GM18505 (cell line): ENCODE data around the gene GNAI1.

Experiments
- ATAC-seq: cut with Tn5 transposase; IDR thresholded peaks from one replicate; pipeline ENCODE4 v1.9.1; 2021; ENCODE audit not compliant: unreplicated experiment
- POLR2A ChIP-seq: IDR thresholded peaks from 4 replicates; pipeline ENCODE4 v1.6.1; 2011; ENCODE audit warnings: borderline replicate concordance; ENCODE audit not compliant: insufficient read depth, insufficient read length; ENCODE audit errors: extremely low read depth

Gene GNAI1

GRCh38 chr7:80247144-80247543, 112.5 kb downstream of the GNAI1 start:
- no peak for TF ChIP-seq POLR2A
- ATAC-seq = no peak

GRCh38 chr7:80247891-80248290, 113.3 kb downstream of the GNAI1 start:
- ATAC-seq = no peak
- no peak for TF ChIP-seq POLR2A

GRCh38 chr7:80249184-80249583, 114.6 kb downstream of the GNAI1 start:
- ATAC-seq = no peak
- TF ChIP-seq POLR2A = no peak

GRCh38 chr7:80249619-80250295, 115.1 kb downstream of the GNAI1 start:
- no peak for ATAC-seq
- TF ChIP-seq POLR2A = no peak

- ATAC-seq = no peak
- TF ChIP-seq POLR2A = no peak
Measured at GRCh38 chr7:80253237-80253636, 118.6 kb downstream of the GNAI1 start.

GRCh38 chr7:80253653-80254052, 119.0 kb downstream of the GNAI1 start:
- no peak for ATAC-seq
- TF ChIP-seq POLR2A = no peak

- ATAC-seq = no peak
- no peak for TF ChIP-seq POLR2A
Measured at GRCh38 chr7:80255656-80256055, 121.0 kb downstream of the GNAI1 start.

- no peak for TF ChIP-seq POLR2A
- ATAC-seq = no peak
Measured at GRCh38 chr7:80257756-80258155, 123.1 kb downstream of the GNAI1 start.

GRCh38 chr7:80260606-80261005, 126.0 kb downstream of the GNAI1 start:
- no peak for ATAC-seq
- TF ChIP-seq POLR2A = no peak

- TF ChIP-seq POLR2A = no peak
Measured at GRCh38 chr7:80263333-80263732, 128.7 kb downstream of the GNAI1 start.

GRCh38 chr7:80263821-80264220, 129.2 kb downstream of the GNAI1 start:
- TF ChIP-seq POLR2A = no peak

More at GRCh38 chr7:80263333-80263732, 128.7 kb downstream of the GNAI1 start:
- no peak for ATAC-seq

GRCh38 chr7:80264769-80265495, 130.3 kb downstream of the GNAI1 start:
- no peak for ATAC-seq
- TF ChIP-seq POLR2A = no peak

More at GRCh38 chr7:80263821-80264220, 129.2 kb downstream of the GNAI1 start:
- ATAC-seq = no peak

- TF ChIP-seq POLR2A = no peak
- ATAC-seq = no peak
Measured at GRCh38 chr7:80272560-80273239, 138.1 kb downstream of the GNAI1 start.
